Measurements from ENCODE around the gene GNAS. TPM values are rescaled to one million over a fixed set of nuclear protein-coding genes. Genes with fewer than 3 reads are reported as not detected.
A peak's percentile ranks its signal among the peaks of the same experiment; 100 is the strongest.
"Not testable (repeated sequence)": the region's sequence is repeated elsewhere in the genome, so short reads cannot be mapped to it uniquely, and the experiment has no call there.

GNAS gene
- total RNA-seq, 1 donor from 2014 or later = 1,425 TPM

DNA sequence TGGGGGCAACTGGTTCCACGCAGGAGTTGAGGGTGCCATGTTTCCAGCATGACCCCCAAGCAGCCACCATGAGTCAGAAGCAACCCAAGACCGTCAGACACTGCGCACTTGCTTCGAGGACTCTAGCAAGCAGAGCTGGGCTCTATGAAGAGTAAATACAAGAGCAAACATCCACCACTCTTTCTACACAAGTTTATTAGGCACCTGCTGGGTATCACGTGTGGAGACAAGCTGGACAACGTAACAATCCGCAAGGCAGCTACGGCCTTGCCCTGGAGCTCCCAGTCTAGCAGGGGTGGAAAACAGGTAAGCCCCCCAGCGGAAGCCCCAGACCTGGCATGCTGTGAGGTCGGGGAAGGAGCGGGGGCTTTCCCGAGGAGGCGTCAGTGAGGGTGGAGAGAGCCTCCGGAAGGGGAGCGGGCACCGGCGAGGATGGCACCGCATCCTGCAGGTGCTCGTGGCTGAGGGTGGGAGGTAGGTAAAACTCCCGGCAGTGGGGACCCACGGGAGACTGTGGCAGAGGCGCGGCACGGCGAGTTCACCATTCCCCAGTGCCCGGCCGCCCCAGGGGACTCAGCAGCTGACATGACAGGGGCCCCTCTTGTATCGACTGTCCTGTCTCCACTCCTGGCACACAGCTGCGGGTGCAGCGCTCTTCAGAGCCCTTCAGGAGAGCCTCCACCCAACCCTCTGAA, 35.4 kb upstream of the GNAS start:
- no peaks in the 10 kb centered on the region for H3K27me3 Mint-ChIP-seq (ENCODE audit: low read depth)
- no peaks in the 10 kb centered on the region for H3K4me1 Mint-ChIP-seq
- no peaks in the 10 kb centered on the region for H3K9me3 Mint-ChIP-seq
- no peak for TF ChIP-seq CTCF (conservative IDR thresholded peaks at IDR 0.05)
- H3K4me3 Mint-ChIP-seq = no peak overlapping the region
- DNase-seq (ENCODE audit: low read depth, low spot score) = no peak
- H3K27ac Mint-ChIP-seq (ENCODE audit: unreplicated experiment) = no peak overlapping the region
- peaks cover 6% of the 10 kb centered on the region for H3K36me3 Mint-ChIP-seq (ENCODE audit: low read depth)

DNA sequence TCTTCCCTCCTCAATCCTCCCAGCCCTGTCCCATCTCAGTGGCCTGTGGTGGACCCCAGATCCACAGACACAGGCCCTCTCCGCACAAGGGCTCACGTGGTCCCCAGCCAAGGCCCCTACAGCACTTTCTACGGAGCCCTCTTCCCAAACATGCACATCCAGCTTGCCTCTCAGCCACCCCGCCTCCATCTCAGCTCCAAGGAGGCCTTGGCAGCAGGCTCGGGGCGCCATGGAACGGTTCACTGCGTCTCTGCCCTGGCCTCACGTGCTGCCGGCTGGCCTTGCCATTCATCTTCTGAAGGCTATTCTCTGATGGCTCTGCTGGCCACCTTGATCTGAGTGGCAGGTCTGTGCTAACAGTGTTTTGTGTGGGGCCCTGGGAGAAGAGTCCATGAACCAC, 34.8 kb upstream of the GNAS start:
- DNase-seq (ENCODE audit: low read depth, low spot score) = no peak
- no peak overlapping the region for H3K4me3 Mint-ChIP-seq
- no peaks in the 10 kb centered on the region for H3K9me3 Mint-ChIP-seq
- no peaks in the 10 kb centered on the region for H3K4me1 Mint-ChIP-seq
- TF ChIP-seq CTCF (conservative IDR thresholded peaks at IDR 0.05) = no peak
- no peaks in the 10 kb centered on the region for H3K27me3 Mint-ChIP-seq (ENCODE audit: low read depth)
- no peak overlapping the region for H3K27ac Mint-ChIP-seq (ENCODE audit: unreplicated experiment)
- peaks cover 6% of the 10 kb centered on the region for H3K36me3 Mint-ChIP-seq (ENCODE audit: low read depth)

DNA sequence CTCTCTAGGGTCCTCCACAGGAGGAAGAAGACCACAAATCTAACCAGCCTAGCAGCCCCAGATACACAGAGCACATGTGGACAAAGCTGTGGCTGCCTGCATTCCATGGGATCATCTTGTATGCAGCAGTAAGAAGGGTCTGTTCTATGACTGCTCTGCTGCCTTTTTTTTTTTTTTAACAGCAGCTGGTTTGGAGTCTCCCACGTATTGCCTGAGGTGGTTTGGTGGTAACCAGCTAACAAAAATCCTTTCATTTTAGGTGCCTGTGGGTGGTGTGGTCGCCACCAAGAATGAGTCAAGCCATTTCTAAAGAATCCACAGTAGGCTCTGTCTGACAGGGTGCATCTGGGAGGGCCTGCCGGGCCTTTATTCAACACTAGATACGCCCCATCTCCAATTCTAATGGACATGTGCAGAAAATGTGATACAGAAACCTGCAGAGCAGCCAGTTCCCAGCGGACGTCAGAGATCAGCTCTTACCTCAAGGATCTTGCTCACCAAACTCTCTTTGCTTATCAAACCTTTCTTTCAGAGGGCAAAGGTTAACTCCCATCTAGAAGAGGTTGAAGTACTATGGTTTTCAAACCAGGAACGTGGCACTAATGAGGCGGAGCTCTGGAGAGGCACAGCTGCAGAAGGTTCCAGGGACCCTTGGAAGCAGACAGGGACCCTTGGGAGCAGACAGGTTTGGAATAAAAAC, 33.8 kb upstream of the GNAS start:
- Mint-ChIP-seq H3K27ac (ENCODE audit: unreplicated experiment) (no peak overlapping the region), H3K27me3 (ENCODE audit: low read depth) (no peaks in the 10 kb centered on the region), H3K4me3 (no peak overlapping the region), H3K9me3 (no peaks in the 10 kb centered on the region), H3K36me3 (ENCODE audit: low read depth) (peaks cover 6% of the 10 kb centered on the region), H3K4me1 (no peaks in the 10 kb centered on the region)
- DNase-seq (ENCODE audit: low read depth, low spot score) = no peak
- TF ChIP-seq CTCF (conservative IDR thresholded peaks at IDR 0.05) = no peak

DNA sequence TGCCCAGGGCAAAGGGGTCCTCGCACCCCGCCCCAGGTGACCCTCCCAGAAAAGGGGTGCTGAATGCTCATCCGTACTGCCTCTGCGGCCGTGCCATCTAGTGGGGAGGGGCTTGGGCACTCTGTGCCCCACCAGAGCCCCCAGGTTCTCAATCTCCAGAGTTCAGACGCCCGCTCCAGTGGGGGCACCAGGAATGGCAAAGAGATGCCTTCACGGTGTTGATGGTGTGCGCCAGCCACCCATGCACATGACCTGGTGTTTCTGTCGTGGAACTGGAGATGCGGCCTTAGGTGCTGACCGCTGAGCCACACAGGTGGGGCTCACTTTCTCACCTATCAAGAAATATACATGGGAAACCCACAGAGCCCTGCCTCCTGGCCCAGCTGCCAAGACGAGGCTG, 32.6 kb upstream of the GNAS start:
- no peaks in the 10 kb centered on the region for H3K27me3 Mint-ChIP-seq (ENCODE audit: low read depth)
- H3K9me3 Mint-ChIP-seq = no peaks in the 10 kb centered on the region
- no peak overlapping the region for H3K27ac Mint-ChIP-seq (ENCODE audit: unreplicated experiment)
- no peaks in the 10 kb centered on the region for H3K4me1 Mint-ChIP-seq
- TF ChIP-seq CTCF (conservative IDR thresholded peaks at IDR 0.05) = no peak
- DNase-seq (ENCODE audit: low read depth, low spot score) = no peak
- H3K36me3 Mint-ChIP-seq (ENCODE audit: low read depth) = peaks cover 6% of the 10 kb centered on the region
- H3K4me3 Mint-ChIP-seq = no peak overlapping the region

GRCh38 chr20:58820515-58820914, 32.0 kb upstream of the GNAS start:
- H3K36me3 Mint-ChIP-seq (ENCODE audit: low read depth); DNase-seq (ENCODE audit: low read depth, low spot score); H3K27me3 Mint-ChIP-seq (ENCODE audit: low read depth); H3K4me3 Mint-ChIP-seq; H3K4me1 Mint-ChIP-seq; H3K9me3 Mint-ChIP-seq: not testable (repeated sequence)
- H3K27ac Mint-ChIP-seq (ENCODE audit: unreplicated experiment) = peak overlapping the region; percentile 47

GRCh38 chr20:58822149-58822548, 30.4 kb upstream of the GNAS start:
- peaks cover 6% of the 10 kb centered on the region for H3K36me3 Mint-ChIP-seq (ENCODE audit: low read depth)
- no peaks in the 10 kb centered on the region for H3K9me3 Mint-ChIP-seq
- no peaks in the 10 kb centered on the region for H3K4me1 Mint-ChIP-seq
- no peaks in the 10 kb centered on the region for H3K27me3 Mint-ChIP-seq (ENCODE audit: low read depth)
- H3K27ac Mint-ChIP-seq (ENCODE audit: unreplicated experiment) = no peak overlapping the region
- DNase-seq (ENCODE audit: low read depth, low spot score) = no peak
- no peak overlapping the region for H3K4me3 Mint-ChIP-seq
- no peak for TF ChIP-seq CTCF (conservative IDR thresholded peaks at IDR 0.05)

Data from neural crest cell (in vitro differentiated cells).